ENCODE results near the gene MLLT10.

Gene MLLT10

GRCh38 chr10:21758696-21759095 lies 224.7 kb downstream of the MLLT10 start:
- TF ChIP-seq GATA3 (IDR thresholded peaks at IDR 0.05; ENCODE audit: low read depth, low read length): no peak
- TF ChIP-seq GATA2 (IDR thresholded peaks at IDR 0.05; ENCODE audit: low read depth, low read length): no peak

GRCh38 chr10:21759232-21759631 lies 225.2 kb downstream of the MLLT10 start:
- TF ChIP-seq GATA2 (IDR thresholded peaks at IDR 0.05; ENCODE audit: low read depth, low read length) (no peak), GATA3 (IDR thresholded peaks at IDR 0.05; ENCODE audit: low read depth, low read length) (no peak)

GRCh38 chr10:21760332-21760731 lies 226.3 kb downstream of the MLLT10 start:
- TF ChIP-seq GATA2 (IDR thresholded peaks at IDR 0.05; ENCODE audit: low read depth, low read length) (no peak), GATA3 (IDR thresholded peaks at IDR 0.05; ENCODE audit: low read depth, low read length) (no peak)

- TF ChIP-seq GATA3 (IDR thresholded peaks at IDR 0.05; ENCODE audit: low read depth, low read length) (no peak), GATA2 (IDR thresholded peaks at IDR 0.05; ENCODE audit: low read depth, low read length) (no peak)
Measured at GRCh38 chr10:21764466-21765189, 230.6 kb downstream of the MLLT10 start.

GRCh38 chr10:21769041-21769440 lies 235.0 kb downstream of the MLLT10 start:
- no peak for TF ChIP-seq GATA2 (IDR thresholded peaks at IDR 0.05; ENCODE audit: low read depth, low read length)
- TF ChIP-seq GATA3 (IDR thresholded peaks at IDR 0.05; ENCODE audit: low read depth, low read length): no peak

- TF ChIP-seq GATA3 (IDR thresholded peaks at IDR 0.05; ENCODE audit: low read depth, low read length) (no peak), GATA2 (IDR thresholded peaks at IDR 0.05; ENCODE audit: low read depth, low read length) (no peak)
Measured at GRCh38 chr10:21771219-21771618, 237.2 kb downstream of the MLLT10 start.

- TF ChIP-seq GATA2 (IDR thresholded peaks at IDR 0.05; ENCODE audit: low read depth, low read length) (no peak), GATA3 (IDR thresholded peaks at IDR 0.05; ENCODE audit: low read depth, low read length) (no peak)
Measured at GRCh38 chr10:21776883-21777282, 242.9 kb downstream of the MLLT10 start.

GRCh38 chr10:21791276-21791675 lies 257.2 kb downstream of the MLLT10 start:
- no peak for TF ChIP-seq GATA2 (IDR thresholded peaks at IDR 0.05; ENCODE audit: low read depth, low read length)
- no peak for TF ChIP-seq GATA3 (IDR thresholded peaks at IDR 0.05; ENCODE audit: low read depth, low read length)

Measured in SH-SY5Y (cell line).